Measurements from ENCODE around the gene GAGE12G.

Gene GAGE12G

DNA sequence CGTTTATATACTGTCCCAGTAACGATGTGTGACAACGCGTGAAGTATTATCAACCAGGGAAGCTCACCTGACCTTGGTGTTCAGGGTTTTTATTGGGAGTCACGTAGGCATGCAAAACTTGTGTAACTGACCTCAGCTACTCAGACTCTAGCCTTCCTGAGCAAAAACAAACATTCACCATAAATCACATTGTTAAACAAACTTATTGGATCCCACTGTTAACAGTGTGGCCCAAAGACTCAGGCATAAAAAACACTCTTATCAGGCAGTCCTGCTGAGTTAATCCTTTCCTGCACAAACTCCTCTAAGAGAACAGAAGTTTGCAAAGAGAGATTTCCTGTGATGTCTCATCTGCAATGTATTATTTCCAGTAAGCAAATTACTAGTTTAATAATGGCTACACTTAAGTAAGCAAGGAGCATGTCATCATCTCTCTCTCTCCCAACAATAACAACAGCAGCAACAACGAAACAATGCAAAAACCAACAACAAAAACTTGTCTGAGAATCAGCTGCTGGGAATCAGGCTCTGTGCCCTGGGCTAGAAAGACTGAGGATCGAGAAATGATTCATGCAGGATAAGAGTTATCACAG is 40.6 kb downstream of the GAGE12G start:
- Histone ChIP-seq H3K9ac (ENCODE audit: low read depth, low read length) (no peak overlapping the region), H3K36me3 (ENCODE audit: control insufficient read depth, insufficient read depth, low read length) (no peaks in the 10 kb centered on the region), H3K9me3 (ENCODE audit: control insufficient read depth, insufficient read depth, low read length) (no peaks in the 10 kb centered on the region), H3K27me3 (ENCODE audit: control insufficient read depth, insufficient read depth, low read length) (no peaks in the 10 kb centered on the region), H3K4me1 (ENCODE audit: control insufficient read depth, insufficient read depth, low read length) (no peaks in the 10 kb centered on the region), H3K4me3 (ENCODE audit: low read depth, low read length) (no peak overlapping the region)

DNA sequence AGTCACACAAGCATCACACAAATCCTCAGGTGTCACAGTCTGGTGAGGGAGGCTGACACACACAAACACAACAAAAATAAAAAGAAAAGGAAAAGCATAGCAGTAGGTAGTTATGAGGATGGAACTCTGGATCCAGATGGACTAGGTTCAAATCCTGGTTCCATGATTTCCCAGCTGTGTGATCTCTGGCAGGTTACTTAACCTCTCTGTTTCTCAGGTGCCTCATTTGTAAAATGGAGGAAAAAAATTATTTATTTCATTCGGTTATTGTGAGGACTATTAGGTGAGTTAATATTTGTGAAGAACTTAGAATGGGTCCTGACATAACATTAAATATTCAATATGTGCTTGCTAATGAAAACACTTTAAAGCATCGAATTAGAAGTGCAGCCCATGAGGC is 48.4 kb downstream of the GAGE12G start:
- Histone ChIP-seq H3K4me1 (ENCODE audit: control insufficient read depth, insufficient read depth, low read length) (no peaks in the 10 kb centered on the region), H3K36me3 (ENCODE audit: control insufficient read depth, insufficient read depth, low read length) (no peaks in the 10 kb centered on the region), H3K9me3 (ENCODE audit: control insufficient read depth, insufficient read depth, low read length) (no peaks in the 10 kb centered on the region), H3K27me3 (ENCODE audit: control insufficient read depth, insufficient read depth, low read length) (no peaks in the 10 kb centered on the region), H3K4me3 (ENCODE audit: low read depth, low read length) (no peak overlapping the region), H3K9ac (ENCODE audit: low read depth, low read length) (no peak overlapping the region)
